Gastroesophageal sphincter (tissue), 3 donors: ENCODE measurements around the gene UNC13D.
"Not testable (repeated sequence)": the region's sequence is repeated elsewhere in the genome, so short reads cannot be mapped to it uniquely, and the experiment has no call there.

ENCODE experiments used
- CTCF ChIP-seq, 4 experiments: fragments of 200-600 bp in 2 of 4; fragments of 450-650 bp in 2 of 4; sonication (generic) in 1 of 4; IDR thresholded peaks; one replicate each; pipeline ENCODE4 v1.5.1; 2017 to 2019; ENCODE audit warnings: antibody characterized with exemption in 4 of 4, mild to moderate bottlenecking in 2 of 4, moderate library complexity in 2 of 4
- POLR2A ChIP-seq, 2 donors: fragments of 450-650 bp; IDR thresholded peaks; one replicate each; pipeline ENCODE4 v1.6.1; 2017; ENCODE audit warnings: antibody characterized with exemption in 2 of 2, mild to moderate bottlenecking in 2 of 2, moderate library complexity in 1 of 2
- POLR2AphosphoS5 ChIP-seq: sonication (generic); formaldehyde crosslinking; IDR thresholded peaks from one replicate; pipeline ENCODE4 v1.6.1; 2017; ENCODE audit warnings: antibody characterized with exemption

- TF ChIP-seq CTCF (IDR thresholded peaks at IDR 0.05); POLR2A (IDR thresholded peaks at IDR 0.05); POLR2AphosphoS5: not testable (repeated sequence)
Observed at GRCh38 chr17:75868730-75869281, 24.6 kb upstream of the UNC13D start.
